Measurements from ENCODE around the gene GDF10.
A peak's percentile ranks its signal among the peaks of the same experiment; 100 is the strongest.

GDF10 gene

DNA sequence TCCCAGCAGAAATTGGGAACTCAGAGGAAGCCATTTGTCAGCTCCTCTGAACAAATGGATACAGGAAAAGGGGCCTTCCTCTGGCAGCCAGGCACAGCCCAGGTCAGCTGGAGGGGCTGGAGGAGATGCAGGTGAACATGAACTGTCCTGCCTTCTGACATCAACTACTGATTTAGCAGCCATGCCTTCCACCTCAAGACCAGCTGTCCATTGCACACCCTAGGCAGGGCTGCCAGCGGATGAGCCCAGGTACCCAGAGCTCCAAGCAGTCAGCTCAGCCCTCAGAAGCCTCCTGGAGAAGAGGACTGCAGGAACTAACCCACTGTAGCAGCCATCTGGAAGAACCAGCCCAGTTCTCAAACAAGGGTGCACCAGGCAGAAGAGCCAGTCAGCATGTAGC lies 44.1 kb upstream of the GDF10 start:
- TF ChIP-seq EZH2 (optimal IDR thresholded peaks at IDR 0.05; ENCODE audit: low read depth, low read length) = no peak
- TF ChIP-seq EZH2phosphoT487 (IDR thresholded peaks at IDR 0.05; ENCODE audit: low read length) = no peak
- TF ChIP-seq, protein P1, sequence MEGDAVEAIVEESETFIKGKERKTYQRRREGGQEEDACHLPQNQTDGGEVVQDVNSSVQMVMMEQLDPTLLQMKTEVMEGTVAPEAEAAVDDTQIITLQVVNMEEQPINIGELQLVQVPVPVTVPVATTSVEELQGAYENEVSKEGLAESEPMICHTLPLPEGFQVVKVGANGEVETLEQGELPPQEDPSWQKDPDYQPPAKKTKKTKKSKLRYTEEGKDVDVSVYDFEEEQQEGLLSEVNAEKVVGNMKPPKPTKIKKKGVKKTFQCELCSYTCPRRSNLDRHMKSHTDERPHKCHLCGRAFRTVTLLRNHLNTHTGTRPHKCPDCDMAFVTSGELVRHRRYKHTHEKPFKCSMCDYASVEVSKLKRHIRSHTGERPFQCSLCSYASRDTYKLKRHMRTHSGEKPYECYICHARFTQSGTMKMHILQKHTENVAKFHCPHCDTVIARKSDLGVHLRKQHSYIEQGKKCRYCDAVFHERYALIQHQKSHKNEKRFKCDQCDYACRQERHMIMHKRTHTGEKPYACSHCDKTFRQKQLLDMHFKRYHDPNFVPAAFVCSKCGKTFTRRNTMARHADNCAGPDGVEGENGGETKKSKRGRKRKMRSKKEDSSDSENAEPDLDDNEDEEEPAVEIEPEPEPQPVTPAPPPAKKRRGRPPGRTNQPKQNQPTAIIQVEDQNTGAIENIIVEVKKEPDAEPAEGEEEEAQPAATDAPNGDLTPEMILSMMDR (IDR thresholded peaks at IDR 0.05; ENCODE audit: low read length) = no peak
- Histone ChIP-seq H3F3A (ENCODE audit: insufficient read depth, low read length) (no peaks in the 10 kb centered on the region; the same call in 1 of the 2 replicates), H3K27ac (ENCODE audit: low read length) (no peak overlapping the region), H3K4me2 (ENCODE audit: low read depth, low read length) (no peak overlapping the region), H4K20me1 (ENCODE audit: insufficient read depth, low read length) (no peaks in the 10 kb centered on the region), H3K36me3 (replicated peaks; ENCODE audit: insufficient read depth, low read length) (no peaks in the 10 kb centered on the region), H3K27me3 (replicated peaks; ENCODE audit: insufficient read depth, low read length) (no peaks in the 10 kb centered on the region), H3K9ac (ENCODE audit: low read length) (no peak overlapping the region), H3K79me2 (ENCODE audit: low read length) (no peaks in the 10 kb centered on the region), H3K9me3 (replicated peaks; ENCODE audit: insufficient read depth, low read length) (no peaks in the 10 kb centered on the region), H3K4me1 (ENCODE audit: low read length) (peaks cover 12% of the 10 kb centered on the region), H3K4me3 (ENCODE audit: low read length) (no peak overlapping the region), H3K9me2 (replicated peaks; ENCODE audit: insufficient read depth, low read length) (no peaks in the 10 kb centered on the region), H2AFZ (ENCODE audit: low read length) (no peak overlapping the region)
- DNase-seq = no peak

DNA sequence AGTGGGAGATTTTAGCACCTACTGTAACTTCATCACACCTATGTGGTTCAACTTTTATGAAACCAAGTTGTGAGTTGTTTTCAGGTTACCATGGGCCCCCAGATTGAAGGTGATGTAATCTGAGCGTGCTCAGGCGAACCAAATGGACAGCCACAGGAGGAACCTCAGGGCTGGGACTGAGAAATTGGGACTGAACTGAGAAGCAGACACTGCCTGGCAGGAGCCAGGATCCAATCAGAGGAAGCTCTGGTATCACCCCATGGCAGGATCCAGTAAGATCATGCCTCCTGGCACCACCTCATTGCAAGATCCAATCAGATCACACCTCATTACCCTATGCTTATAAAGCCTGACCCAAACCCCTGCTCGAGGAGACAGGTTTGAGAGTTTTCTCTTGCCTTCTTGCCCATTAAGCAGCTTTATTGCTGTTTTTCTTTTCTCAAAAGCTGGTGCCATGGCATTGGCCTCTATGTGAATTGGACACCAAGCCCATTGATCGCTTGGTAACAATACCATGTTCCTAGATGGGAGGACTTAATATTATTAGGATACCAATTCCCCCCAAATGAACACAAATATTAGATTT lies 43.2 kb upstream of the GDF10 start:
- H3K9me2 ChIP-seq (replicated peaks; ENCODE audit: insufficient read depth, low read length) = no peaks in the 10 kb centered on the region
- no peaks in the 10 kb centered on the region for H3K9me3 ChIP-seq (replicated peaks; ENCODE audit: insufficient read depth, low read length)
- H3K79me2 ChIP-seq (ENCODE audit: low read length) = no peaks in the 10 kb centered on the region
- H3K4me1 ChIP-seq (ENCODE audit: low read length) = peaks cover 18% of the 10 kb centered on the region
- DNase-seq = no peak
- no peak overlapping the region for H3K4me2 ChIP-seq (ENCODE audit: low read depth, low read length)
- H2AFZ ChIP-seq (ENCODE audit: low read length) = no peak overlapping the region
- no peaks in the 10 kb centered on the region for H4K20me1 ChIP-seq (ENCODE audit: insufficient read depth, low read length)
- no peaks in the 10 kb centered on the region for H3K36me3 ChIP-seq (replicated peaks; ENCODE audit: insufficient read depth, low read length)
- H3F3A ChIP-seq (ENCODE audit: insufficient read depth, low read length) = no peaks in the 10 kb centered on the region; the same call in 1 of the 2 replicates
- no peaks in the 10 kb centered on the region for H3K27me3 ChIP-seq (replicated peaks; ENCODE audit: insufficient read depth, low read length)
- H3K9ac ChIP-seq (ENCODE audit: low read length) = no peak overlapping the region
- H3K27ac ChIP-seq (ENCODE audit: low read length) = no peak overlapping the region
- H3K4me3 ChIP-seq (ENCODE audit: low read length) = no peak overlapping the region
- no peak for TF ChIP-seq EZH2 (optimal IDR thresholded peaks at IDR 0.05; ENCODE audit: low read depth, low read length)
- TF ChIP-seq, protein P1 (IDR thresholded peaks at IDR 0.05; ENCODE audit: low read length) = no peak
- TF ChIP-seq EZH2phosphoT487 (IDR thresholded peaks at IDR 0.05; ENCODE audit: low read length) = no peak

DNA sequence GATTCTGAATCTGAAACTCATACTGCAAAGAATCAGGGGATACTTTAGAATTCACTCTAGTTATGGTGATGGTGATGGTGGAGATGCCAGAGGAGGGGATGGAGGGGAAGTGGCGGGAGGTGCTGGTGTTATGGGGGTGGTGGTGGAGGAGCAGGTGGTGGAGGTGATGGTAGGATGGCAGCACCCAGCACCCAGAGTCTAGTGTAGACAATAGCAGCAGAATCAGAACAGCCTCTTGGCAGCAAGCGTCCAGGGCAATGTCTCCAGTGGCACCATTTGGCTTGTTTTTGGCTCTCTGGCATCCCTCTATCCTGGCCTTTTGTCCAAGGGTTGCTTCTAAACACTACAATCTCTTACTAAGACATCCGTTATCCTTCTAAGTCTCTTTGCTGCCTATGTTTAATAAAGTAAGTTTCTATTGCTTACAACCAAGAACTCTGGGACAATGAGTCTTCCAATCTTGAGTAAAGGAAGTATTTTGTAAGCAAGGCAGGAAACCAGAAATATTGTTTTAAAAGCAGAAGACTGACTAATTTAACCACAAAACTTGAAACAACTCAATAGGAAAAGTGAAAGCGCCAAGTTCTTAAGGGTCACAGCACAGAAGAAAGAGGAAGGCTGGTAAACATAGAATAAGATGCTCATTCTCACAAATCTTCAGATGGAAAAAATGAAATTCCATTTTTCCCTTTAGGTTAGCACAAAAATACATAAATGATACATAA lies 42.4 kb upstream of the GDF10 start:
- no peaks in the 10 kb centered on the region for H3K27me3 ChIP-seq (replicated peaks; ENCODE audit: insufficient read depth, low read length)
- H2AFZ ChIP-seq (ENCODE audit: low read length) = no peak overlapping the region
- H3K9me3 ChIP-seq (replicated peaks; ENCODE audit: insufficient read depth, low read length) = no peaks in the 10 kb centered on the region
- peaks cover 18% of the 10 kb centered on the region for H3K4me1 ChIP-seq (ENCODE audit: low read length)
- H4K20me1 ChIP-seq (ENCODE audit: insufficient read depth, low read length) = no peaks in the 10 kb centered on the region
- H3K79me2 ChIP-seq (ENCODE audit: low read length) = no peaks in the 10 kb centered on the region
- H3K36me3 ChIP-seq (replicated peaks; ENCODE audit: insufficient read depth, low read length) = no peaks in the 10 kb centered on the region
- H3K9ac ChIP-seq (ENCODE audit: low read length) = no peak overlapping the region
- no peak overlapping the region for H3K4me2 ChIP-seq (ENCODE audit: low read depth, low read length)
- H3K9me2 ChIP-seq (replicated peaks; ENCODE audit: insufficient read depth, low read length) = no peaks in the 10 kb centered on the region
- H3K27ac ChIP-seq (ENCODE audit: low read length) = no peak overlapping the region
- H3F3A ChIP-seq (ENCODE audit: insufficient read depth, low read length) = no peaks in the 10 kb centered on the region; the same call in 1 of the 2 replicates
- no peak for TF ChIP-seq EZH2phosphoT487 (IDR thresholded peaks at IDR 0.05; ENCODE audit: low read length)
- TF ChIP-seq, protein P1 (IDR thresholded peaks at IDR 0.05; ENCODE audit: low read length) = no peak
- no peak for TF ChIP-seq EZH2 (optimal IDR thresholded peaks at IDR 0.05; ENCODE audit: low read depth, low read length)
- DNase-seq = peak; percentile 54
- no peak overlapping the region for H3K4me3 ChIP-seq (ENCODE audit: low read length)
